NCI-H2227 (cell line): ENCODE data around the gene PLAAT1.

Source experiments
- DNase-seq: peaks from one replicate; lab custom pipeline; 2025; ENCODE audit not compliant: unreplicated experiment; lab: John Stamatoyannopoulos, UW

PLAAT1 gene

GRCh38 chr3:193240850-193241706 lies at the start of gene PLAAT1:
Gene PLAAT1, plus strand, starts transcription at chr3:193241222. Its CDS starts 14,429 bp downstream, at chr3:193255651.
- DNase-seq, result peak; percentile 82

GRCh38 chr3:193194371-193194770 lies 46.7 kb upstream of the PLAAT1 start:
- no peak for DNase-seq

- DNase-seq, result no peak
Observed at GRCh38 chr3:193196746-193197145, 44.3 kb upstream of the PLAAT1 start.

GRCh38 chr3:193207290-193208273 lies 33.4 kb upstream of the PLAAT1 start:
- no peak for DNase-seq

- DNase-seq, result no peak
Observed at GRCh38 chr3:193210618-193211017, 30.4 kb upstream of the PLAAT1 start.

GRCh38 chr3:193211173-193211572 lies 29.8 kb upstream of the PLAAT1 start:
- no peak for DNase-seq

- no peak for DNase-seq
Observed at GRCh38 chr3:193211984-193212383, 29.0 kb upstream of the PLAAT1 start.

- DNase-seq, result no peak
Observed at GRCh38 chr3:193212844-193213243, 28.2 kb upstream of the PLAAT1 start.

- DNase-seq, result no peak
Observed at GRCh38 chr3:193214445-193214844, 26.6 kb upstream of the PLAAT1 start.

GRCh38 chr3:193225302-193226125 lies 15.5 kb upstream of the PLAAT1 start:
- DNase-seq, result no peak

- no peak for DNase-seq
Observed at GRCh38 chr3:193228206-193228605, 12.8 kb upstream of the PLAAT1 start.

- peak; percentile 4 for DNase-seq
Observed at GRCh38 chr3:193229851-193230420, 11.1 kb upstream of the PLAAT1 start.

- no peak for DNase-seq
Observed at GRCh38 chr3:193230610-193231009, 10.4 kb upstream of the PLAAT1 start.

- DNase-seq, result no peak
Observed at GRCh38 chr3:193231201-193231600, 9.8 kb upstream of the PLAAT1 start.

GRCh38 chr3:193236599-193236998 lies 4.4 kb upstream of the PLAAT1 start:
- DNase-seq, result no peak

- DNase-seq, result no peak
Observed at GRCh38 chr3:193237030-193237429, 4.0 kb upstream of the PLAAT1 start.

- DNase-seq, result no peak
Observed at GRCh38 chr3:193240436-193240849, 579 bp upstream of the PLAAT1 start.

- no peak for DNase-seq
Observed at GRCh38 chr3:193241716-193242115, 694 bp downstream of the PLAAT1 start.

GRCh38 chr3:193243571-193243970 lies 2.5 kb downstream of the PLAAT1 start:
- no peak for DNase-seq

GRCh38 chr3:193248848-193249468 lies 7.9 kb downstream of the PLAAT1 start:
- DNase-seq, result no peak
